ENCODE data around the gene DDX51.
"Not testable (repeated sequence)": the region's sequence is repeated elsewhere in the genome, so short reads cannot be mapped to it uniquely, and the experiment has no call there.

DDX51 gene

DNA sequence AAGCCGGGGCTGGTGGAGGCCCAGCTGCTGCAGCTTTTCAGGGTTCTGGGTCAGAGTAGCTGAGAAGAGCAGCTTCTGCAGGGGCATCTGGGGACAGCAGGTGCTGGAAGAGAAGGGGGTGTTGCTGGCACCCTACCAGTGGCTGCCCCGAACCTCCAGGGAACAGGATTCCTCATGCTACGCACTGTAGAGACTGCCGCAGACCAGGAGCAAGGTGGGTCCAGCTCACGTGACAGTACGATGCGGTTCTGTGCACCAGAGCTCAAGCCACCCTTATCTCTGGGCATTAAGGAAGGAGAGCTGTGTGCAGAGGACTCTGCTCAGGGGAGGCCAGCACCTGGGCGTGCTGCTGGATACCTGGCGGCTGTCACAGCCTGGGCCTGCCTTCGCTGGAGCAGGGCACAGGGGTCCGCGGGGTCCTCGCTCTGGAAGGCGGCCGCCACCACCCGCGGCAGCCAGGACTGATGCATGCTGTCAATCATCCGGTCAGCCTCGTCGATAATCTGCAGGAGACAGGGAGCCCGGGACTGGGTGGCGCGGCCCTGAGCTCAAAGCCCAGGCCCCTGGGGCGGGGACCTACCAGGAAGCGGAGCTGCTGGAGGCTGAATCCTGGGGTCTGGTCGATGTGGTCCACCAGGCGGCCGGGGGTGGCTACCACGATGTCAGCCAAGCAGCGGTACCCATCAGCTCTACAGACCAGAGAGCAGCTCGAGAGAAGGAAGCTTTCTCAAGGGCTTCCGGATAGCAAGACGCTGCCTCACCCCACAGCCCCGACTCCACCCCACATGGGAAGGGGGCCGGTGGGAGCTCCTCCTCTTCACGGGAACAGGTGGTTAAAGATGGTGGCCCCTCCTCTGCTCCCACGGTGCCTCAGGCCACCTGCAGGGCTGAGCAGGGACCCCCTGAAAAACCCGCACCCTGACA lies 2.9 kb downstream of the DDX51 start:
- no peak for DNase-seq (ENCODE audit: low read depth, low spot score)

- DNase-seq (ENCODE audit: low read depth, low spot score) = no peak
These were observed 3.6 kb downstream of the DDX51 start for GRCh38 chr12:132140501-132140900.

- no peak for DNase-seq (ENCODE audit: low read depth, low spot score)
These were observed 4.2 kb downstream of the DDX51 start for GRCh38 chr12:132139912-132140311.

DNA sequence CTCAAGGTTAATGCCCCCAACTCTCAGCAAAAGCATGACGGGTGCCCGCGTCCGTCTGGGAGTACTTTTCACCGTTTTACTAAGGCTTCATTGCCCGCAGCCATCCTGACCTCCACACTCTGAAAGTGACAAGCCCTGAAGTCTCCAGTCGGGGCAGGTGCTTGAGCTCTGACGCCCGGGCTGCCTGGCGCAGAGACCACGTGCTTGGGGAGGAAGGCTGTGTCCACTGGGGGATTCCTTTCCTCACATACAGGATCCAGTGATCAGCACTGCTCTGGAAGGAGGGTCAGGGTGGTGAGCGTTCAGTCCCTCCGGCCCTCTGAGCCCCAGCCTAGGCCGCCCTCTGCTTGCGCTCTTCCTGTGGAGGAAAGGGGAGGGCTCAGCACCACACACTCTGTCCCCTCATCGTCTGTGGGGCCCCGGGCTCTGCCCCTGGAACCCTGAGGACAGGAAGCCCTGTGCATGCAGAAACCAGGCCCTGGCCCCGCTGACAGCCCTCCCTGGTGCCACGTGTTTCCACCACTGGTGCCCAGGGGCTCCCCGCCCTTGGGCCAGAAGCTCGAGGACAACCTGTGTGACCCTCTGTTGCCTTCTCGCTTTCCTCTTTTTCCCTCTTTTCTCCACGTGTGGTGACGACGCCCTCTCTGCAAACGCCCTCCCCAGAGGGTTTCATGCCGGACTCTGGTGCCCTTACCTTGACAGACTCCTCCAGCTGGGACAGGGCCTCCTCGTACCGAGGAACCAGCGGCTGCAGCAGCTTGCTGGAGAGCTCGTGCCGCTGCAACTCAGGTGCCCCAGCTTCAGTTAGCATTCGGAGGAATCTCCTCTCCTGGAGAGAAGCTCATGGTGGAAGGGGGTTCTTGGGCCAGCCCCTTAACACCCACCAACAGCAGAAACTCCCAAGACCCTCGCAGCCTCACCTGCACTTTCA lies 4.9 kb downstream of the DDX51 start:
- no peak for DNase-seq (ENCODE audit: low read depth, low spot score)

- DNase-seq (ENCODE audit: low read depth, low spot score) = no peak
These were observed 6.5 kb downstream of the DDX51 start for GRCh38 chr12:132137483-132138125.

GRCh38 chr12:132136226-132136625 lies 7.9 kb downstream of the DDX51 start:
- not testable (repeated sequence) for DNase-seq (ENCODE audit: low read depth, low spot score)

- not testable (repeated sequence) for DNase-seq (ENCODE audit: low read depth, low spot score)
These were observed 9.4 kb downstream of the DDX51 start for GRCh38 chr12:132134653-132135183.

GRCh38 chr12:132133952-132134652 lies 10.0 kb downstream of the DDX51 start:
- DNase-seq (ENCODE audit: low read depth, low spot score) = no peak

- no peak for DNase-seq (ENCODE audit: low read depth, low spot score)
These were observed 11.3 kb downstream of the DDX51 start for GRCh38 chr12:132132609-132133430.

- no peak for DNase-seq (ENCODE audit: low read depth, low spot score)
These were observed 12.2 kb downstream of the DDX51 start for GRCh38 chr12:132131952-132132351.

- no peak for DNase-seq (ENCODE audit: low read depth, low spot score)
These were observed 12.9 kb downstream of the DDX51 start for GRCh38 chr12:132131229-132131628.

- no peak for DNase-seq (ENCODE audit: low read depth, low spot score)
These were observed 13.4 kb downstream of the DDX51 start for GRCh38 chr12:132130690-132131089.

DNA sequence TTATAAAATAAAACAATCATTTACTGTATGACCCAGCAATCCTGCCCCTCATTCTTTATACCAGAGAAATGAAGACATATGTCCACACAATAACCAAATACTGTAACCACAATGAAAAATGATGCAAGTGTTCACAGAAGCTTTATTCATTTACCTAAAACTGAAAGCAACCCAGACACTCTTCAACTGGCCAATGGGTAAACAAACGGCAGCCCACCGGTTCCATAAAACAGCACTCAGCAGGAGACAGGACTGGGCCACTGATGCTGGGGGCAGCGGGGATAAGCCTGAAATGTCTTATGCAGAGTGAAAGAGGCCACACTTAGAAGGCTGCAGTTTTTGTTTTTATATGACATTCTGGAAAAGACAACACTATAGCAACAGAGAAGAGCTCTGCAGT lies 15.1 kb downstream of the DDX51 start:
- no peak for DNase-seq (ENCODE audit: low read depth, low spot score)

DNA sequence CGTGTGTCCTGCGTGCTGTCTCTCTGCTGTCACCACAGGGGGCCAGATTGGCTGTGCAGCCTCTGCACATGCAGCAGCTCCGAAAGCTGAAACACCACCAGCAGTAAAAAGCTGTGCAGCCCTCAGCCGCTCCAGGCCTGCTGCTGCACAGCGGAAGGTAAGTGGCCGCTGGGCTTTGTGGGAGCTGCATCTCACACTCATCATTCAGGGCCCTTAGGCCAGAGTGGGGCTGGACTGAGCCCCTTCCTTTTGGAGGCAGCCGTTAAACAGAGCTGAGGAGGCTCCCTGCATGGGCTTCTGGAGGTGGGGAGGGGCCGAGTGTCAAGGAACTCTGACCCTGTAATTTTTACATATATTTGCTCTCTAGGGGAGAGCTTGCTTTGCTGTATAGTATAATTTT lies 17.1 kb downstream of the DDX51 start:
- DNase-seq (ENCODE audit: low read depth, low spot score) = no peak

- DNase-seq (ENCODE audit: low read depth, low spot score) = no peak
These were observed 18.4 kb downstream of the DDX51 start for GRCh38 chr12:132125736-132126135.

DNA sequence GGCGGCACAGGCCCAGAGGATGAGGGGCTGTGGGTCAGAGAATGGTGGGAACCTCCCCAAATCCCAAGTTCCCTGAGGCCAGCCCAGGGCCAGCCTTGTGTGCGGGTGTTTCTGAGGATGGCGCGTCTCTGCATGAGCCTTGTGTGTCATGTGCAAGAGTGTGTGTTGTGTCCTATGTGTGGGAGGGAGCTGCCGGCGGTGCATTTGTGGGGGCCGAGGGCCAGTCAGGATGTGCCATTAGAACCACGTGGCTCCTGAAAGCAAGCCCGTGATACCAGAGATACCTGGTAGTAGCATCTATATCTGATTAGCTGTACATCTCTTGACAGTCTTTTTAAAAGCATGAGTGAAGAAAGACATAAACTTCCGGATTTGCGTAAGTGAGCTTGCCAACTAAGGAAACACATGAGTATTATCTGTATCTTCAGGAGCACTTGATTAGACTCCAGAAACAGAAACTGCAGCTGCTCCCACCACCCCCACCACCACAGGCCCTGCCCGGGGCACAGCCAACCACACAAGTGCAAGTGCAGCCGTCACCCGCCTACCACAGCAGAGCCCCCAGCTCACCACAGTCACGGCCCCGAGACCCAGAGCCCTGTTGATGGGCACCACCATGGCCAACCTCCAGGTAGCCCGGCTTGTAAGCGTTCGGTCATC lies 19.2 kb downstream of the DDX51 start:
- DNase-seq (ENCODE audit: low read depth, low spot score) = no peak

GRCh38 chr12:132123970-132124765 lies 20.0 kb downstream of the DDX51 start:
- no peak for DNase-seq (ENCODE audit: low read depth, low spot score)

GRCh38 chr12:132121283-132121682 lies 22.8 kb downstream of the DDX51 start:
- DNase-seq (ENCODE audit: low read depth, low spot score) = no peak

- DNase-seq (ENCODE audit: low read depth, low spot score) = no peak
These were observed 25.2 kb downstream of the DDX51 start for GRCh38 chr12:132118876-132119275.

Data from activated CD4-positive, CD25-positive, alpha-beta regulatory T cell treated with anti-CD3 and anti-CD28 coated beads, Interleukin-2, amount 50 U/mL, for 16 hours (primary cell).